Muscle layer of colon (tissue), 2 donors: ENCODE data around the gene RAD51B.
"Not testable (repeated sequence)": the region's sequence is repeated elsewhere in the genome, so short reads cannot be mapped to it uniquely, and the experiment has no call there.

Source experiments
- H3K27ac ChIP-seq: one replicate; pipeline ENCODE4 v1.7.0; 2013; ENCODE audit warnings: low read depth, mild to moderate bottlenecking, low read length, moderate library complexity
- H3K27me3 ChIP-seq, 2 donors: one replicate each; pipeline ENCODE4 v1.7.0; 2013; ENCODE audit warnings: low read length in 2 of 2, mild to moderate bottlenecking in 2 of 2; ENCODE audit not compliant: insufficient read depth in 2 of 2, control insufficient read depth in 1 of 2
- H3K36me3 ChIP-seq: one replicate; pipeline ENCODE4 v1.7.0; 2013; ENCODE audit warnings: mild to moderate bottlenecking, low read length; ENCODE audit not compliant: insufficient read depth
- H3K4me1 ChIP-seq: one replicate; pipeline ENCODE4 v1.7.0; 2013; ENCODE audit warnings: mild to moderate bottlenecking, low read length; ENCODE audit not compliant: insufficient read depth
- H3K4me3 ChIP-seq, 2 donors: one replicate each; pipeline ENCODE4 v1.7.0; 2013; ENCODE audit warnings: low read length in 2 of 2, low read depth in 1 of 2, mild to moderate bottlenecking in 1 of 2, moderate library complexity in 1 of 2
- H3K9ac ChIP-seq: one replicate; pipeline ENCODE4 v1.7.0; 2013; ENCODE audit warnings: low read length
- H3K9me3 ChIP-seq: one replicate; pipeline ENCODE4 v1.7.0; 2013; ENCODE audit warnings: mild to moderate bottlenecking, low read length
- donor health status: abdominal sarcoma.
- donor health status: Adenocarcinoma of cecum.

The RAD51B gene

GRCh38 chr14:68174446-68174845 is 354.9 kb downstream of the RAD51B start:
- H3K9ac ChIP-seq = no peak overlapping the region
- H3K27ac ChIP-seq = peak overlapping the region; percentile 65
- no peaks in the 10 kb centered on the region for H3K27me3 ChIP-seq
- no peaks in the 10 kb centered on the region for H3K9me3 ChIP-seq
- H3K36me3 ChIP-seq = no peaks in the 10 kb centered on the region
- H3K4me3 ChIP-seq = no peak overlapping the region
- peaks cover 72% of the 10 kb centered on the region for H3K4me1 ChIP-seq

DNA sequence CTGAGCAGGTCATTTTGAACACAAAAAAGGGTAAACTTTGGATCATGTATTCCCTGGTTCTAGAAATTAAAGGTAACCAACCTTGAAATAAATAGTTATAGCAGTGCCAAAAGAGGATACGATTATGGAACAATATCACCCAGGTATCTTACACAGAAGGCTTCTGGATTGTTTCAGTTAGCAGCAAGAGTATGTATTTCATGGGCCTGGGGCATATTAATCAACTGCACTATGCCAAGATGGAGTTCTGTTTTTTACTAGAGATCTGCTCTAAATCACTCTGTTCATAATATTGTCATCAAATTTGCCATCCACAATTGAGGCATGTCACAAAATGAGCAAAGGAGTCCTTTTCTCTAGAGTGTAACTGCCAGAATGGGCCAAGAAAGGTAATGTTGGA is 357.1 kb downstream of the RAD51B start:
- no peak overlapping the region for H3K27ac ChIP-seq
- peaks cover 78% of the 10 kb centered on the region for H3K4me1 ChIP-seq
- H3K4me3 ChIP-seq = no peak overlapping the region
- H3K9ac ChIP-seq = no peak overlapping the region
- no peaks in the 10 kb centered on the region for H3K27me3 ChIP-seq
- H3K36me3 ChIP-seq = no peaks in the 10 kb centered on the region
- no peaks in the 10 kb centered on the region for H3K9me3 ChIP-seq

DNA sequence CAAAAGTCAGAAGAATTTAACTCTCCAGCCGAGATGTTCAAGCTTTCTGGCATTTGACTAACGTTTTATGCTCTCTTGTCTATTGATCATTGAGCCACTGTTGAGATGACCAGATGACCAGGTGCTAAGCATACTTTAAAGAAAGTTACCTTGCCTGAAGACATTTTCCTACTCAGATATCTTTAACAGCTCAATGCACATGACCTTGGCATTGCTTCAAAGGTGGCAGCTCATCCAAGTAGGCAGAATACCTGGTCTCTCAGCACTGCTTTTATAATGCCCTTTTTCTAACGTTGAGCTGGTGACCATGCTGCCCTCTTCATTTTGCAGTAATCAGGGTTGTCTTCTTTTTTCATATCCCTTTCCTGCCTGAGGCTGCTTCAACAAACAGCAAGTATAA is 358.1 kb downstream of the RAD51B start:
- Histone ChIP-seq H3K9ac (no peak overlapping the region), H3K27me3 (no peaks in the 10 kb centered on the region), H3K4me1 (peaks cover 78% of the 10 kb centered on the region), H3K9me3 (no peaks in the 10 kb centered on the region), H3K27ac (no peak overlapping the region), H3K36me3 (no peaks in the 10 kb centered on the region), H3K4me3 (no peak overlapping the region)

DNA sequence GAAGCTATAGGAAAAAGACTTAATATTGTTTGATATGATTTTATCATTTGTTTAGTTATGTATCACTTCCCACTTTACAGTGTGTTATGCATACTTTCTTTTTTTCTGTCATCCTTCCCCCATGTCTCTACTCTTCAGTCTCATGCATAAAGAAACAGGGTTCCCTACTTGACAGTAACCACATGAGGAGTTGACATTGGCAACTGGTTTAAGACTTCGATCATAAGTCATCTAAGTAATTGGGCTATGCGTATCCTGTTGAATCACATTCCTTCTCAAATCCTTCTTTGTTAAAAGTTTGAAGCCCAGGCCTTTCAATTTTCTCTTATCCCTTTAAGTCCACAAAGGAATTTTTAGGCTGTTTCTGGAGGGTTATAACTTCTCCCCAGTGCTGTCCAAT is 358.7 kb downstream of the RAD51B start:
- Histone ChIP-seq H3K36me3 (no peaks in the 10 kb centered on the region), H3K9ac (no peak overlapping the region), H3K27ac (peak overlapping the region; percentile 37), H3K4me3 (no peak overlapping the region), H3K9me3 (no peaks in the 10 kb centered on the region), H3K27me3 (no peaks in the 10 kb centered on the region), H3K4me1 (peaks cover 73% of the 10 kb centered on the region)

DNA sequence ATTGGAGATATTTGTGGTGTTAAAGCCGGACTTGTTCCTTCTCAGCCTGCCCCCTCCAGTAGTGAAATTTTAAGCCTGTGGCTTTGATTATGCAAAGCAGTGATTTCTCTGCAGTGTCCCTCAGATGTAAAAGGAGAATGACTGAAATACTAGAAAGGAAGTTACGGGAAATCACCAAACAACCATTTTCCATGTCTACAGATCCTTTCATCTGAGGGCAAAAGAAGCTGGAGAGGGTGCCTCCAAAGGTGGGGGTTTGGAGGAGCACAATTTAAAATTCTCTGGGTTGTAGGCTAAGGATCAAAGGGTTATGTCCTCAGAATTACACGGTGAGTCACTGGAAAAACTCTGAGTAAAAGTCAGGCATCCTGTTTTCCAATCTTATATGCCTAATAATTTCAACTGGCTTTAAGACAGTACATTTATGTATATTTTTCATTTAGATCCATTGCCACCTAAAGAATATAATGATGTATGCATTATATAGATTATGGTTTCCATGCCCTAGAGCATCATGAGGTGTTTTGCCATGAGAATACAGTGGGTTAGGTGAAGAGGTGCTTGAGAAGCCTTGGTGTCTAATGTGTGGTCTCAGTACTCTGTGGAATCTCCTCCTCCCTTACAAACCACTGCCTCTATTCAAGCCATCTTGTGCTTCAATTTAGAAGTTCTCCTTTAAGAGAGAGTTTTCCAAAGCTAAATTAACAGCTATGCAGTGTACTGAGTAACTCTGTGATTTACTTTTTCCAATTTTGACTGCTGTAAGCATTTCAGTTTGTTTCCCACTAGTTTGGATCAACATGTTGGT is 362.1 kb downstream of the RAD51B start:
- Histone ChIP-seq H3K36me3 (no peaks in the 10 kb centered on the region), H3K27ac (no peak overlapping the region), H3K4me3 (no peak overlapping the region), H3K27me3 (no peaks in the 10 kb centered on the region), H3K9me3 (no peaks in the 10 kb centered on the region), H3K4me1 (peaks cover 45% of the 10 kb centered on the region), H3K9ac (no peak overlapping the region)

DNA sequence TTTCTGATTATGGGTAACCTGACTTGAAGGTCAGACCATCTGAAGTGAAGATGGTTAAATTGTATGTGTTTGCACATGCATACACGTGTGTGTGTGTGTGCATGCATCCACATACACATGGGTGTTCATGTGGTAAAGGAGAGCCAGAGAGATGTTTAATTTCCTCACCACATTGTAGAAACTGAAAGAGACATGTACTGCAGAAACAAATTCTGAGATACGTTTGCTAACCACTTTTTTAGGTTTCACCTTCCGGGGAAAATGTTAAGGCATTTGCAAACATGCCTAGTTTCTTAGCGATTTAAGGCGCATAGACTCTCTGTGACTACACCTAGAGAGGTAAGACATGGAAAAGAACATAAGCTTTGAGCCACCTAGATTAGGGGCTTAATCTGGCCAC is 362.9 kb downstream of the RAD51B start:
- Histone ChIP-seq H3K9ac (no peak overlapping the region), H3K4me3 (no peak overlapping the region), H3K9me3 (peaks cover 3% of the 10 kb centered on the region), H3K27ac (no peak overlapping the region), H3K27me3 (no peaks in the 10 kb centered on the region), H3K36me3 (no peaks in the 10 kb centered on the region), H3K4me1 (peaks cover 38% of the 10 kb centered on the region)

DNA sequence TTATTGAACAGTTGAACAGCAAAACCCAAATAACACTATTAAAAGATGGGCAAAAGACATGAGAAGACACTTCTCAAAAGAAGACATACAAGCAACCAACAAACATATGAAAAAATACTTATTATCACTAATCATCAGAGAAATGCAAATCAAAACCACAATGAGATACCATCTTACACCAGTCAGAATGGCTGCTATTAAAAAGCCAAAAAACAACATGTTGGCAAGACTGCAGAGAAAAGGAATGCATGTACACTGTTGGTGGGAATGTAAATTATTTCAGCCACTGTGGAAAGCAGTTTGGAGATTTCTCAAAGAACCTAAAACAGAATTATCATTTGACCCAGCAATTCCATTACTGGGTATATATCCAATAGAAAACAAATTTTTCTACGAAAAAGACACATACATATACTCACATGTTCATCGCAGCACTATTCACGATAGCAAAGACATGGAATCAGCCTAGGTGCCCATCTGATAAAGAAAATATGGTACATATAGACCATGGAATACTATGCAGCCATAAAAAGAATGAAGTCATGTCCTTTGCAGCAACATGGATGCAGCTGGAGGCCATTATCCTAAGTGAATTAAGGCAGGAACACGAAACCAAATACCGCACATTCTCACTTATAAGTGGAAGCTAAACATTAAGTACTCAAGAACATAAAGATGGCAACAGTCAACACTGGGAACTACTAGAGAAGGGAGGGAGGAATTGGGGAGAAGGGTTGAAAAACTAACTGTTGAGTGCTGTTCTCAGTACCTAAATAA is 367.1 kb downstream of the RAD51B start:
- H3K4me1 ChIP-seq = peaks cover 19% of the 10 kb centered on the region
- H3K27ac ChIP-seq, H3K36me3 ChIP-seq, H3K9ac ChIP-seq, H3K9me3 ChIP-seq, H3K27me3 ChIP-seq, H3K4me3 ChIP-seq: not testable (repeated sequence)

DNA sequence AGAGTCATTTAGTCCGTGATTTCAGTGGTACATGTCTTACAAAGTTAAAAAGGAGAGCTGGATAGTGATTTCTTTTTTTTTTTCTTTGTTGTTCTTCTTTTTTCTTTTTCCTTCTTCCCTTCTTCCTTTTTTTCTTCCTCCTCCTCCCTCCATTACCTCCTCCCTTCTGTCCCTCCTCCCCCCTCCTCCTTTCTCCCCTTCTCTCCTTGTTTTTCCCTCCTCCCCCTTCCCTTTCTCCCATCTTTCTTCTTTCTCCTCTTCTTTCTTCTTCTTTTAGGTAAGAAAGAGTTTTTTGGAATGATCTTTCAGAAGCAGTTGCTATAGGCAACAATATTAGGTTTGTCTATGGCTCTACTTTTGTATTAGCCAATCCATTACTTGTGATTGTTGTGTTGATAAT is 368.6 kb downstream of the RAD51B start:
- Histone ChIP-seq H3K27me3 (no peaks in the 10 kb centered on the region), H3K9me3 (peaks cover 3% of the 10 kb centered on the region), H3K9ac (no peak overlapping the region), H3K4me1 (peaks cover 22% of the 10 kb centered on the region), H3K4me3 (no peak overlapping the region), H3K36me3 (no peaks in the 10 kb centered on the region), H3K27ac (no peak overlapping the region)

GRCh38 chr14:68190032-68190431 is 370.5 kb downstream of the RAD51B start:
- H3K4me1 ChIP-seq = peaks cover 32% of the 10 kb centered on the region
- no peaks in the 10 kb centered on the region for H3K27me3 ChIP-seq
- H3K9me3 ChIP-seq = peaks cover 3% of the 10 kb centered on the region
- no peaks in the 10 kb centered on the region for H3K36me3 ChIP-seq
- no peak overlapping the region for H3K4me3 ChIP-seq
- no peak overlapping the region for H3K27ac ChIP-seq
- no peak overlapping the region for H3K9ac ChIP-seq

GRCh38 chr14:68191567-68192321 is 372.2 kb downstream of the RAD51B start:
- Histone ChIP-seq H3K27ac (peak overlapping the region; percentile 74), H3K9ac (no peak overlapping the region), H3K4me1 (peaks cover 32% of the 10 kb centered on the region), H3K4me3 (no peak overlapping the region), H3K9me3 (peaks cover 3% of the 10 kb centered on the region), H3K27me3 (no peaks in the 10 kb centered on the region), H3K36me3 (no peaks in the 10 kb centered on the region)

GRCh38 chr14:68192935-68193334 is 373.4 kb downstream of the RAD51B start:
- Histone ChIP-seq H3K27me3 (no peaks in the 10 kb centered on the region), H3K36me3 (no peaks in the 10 kb centered on the region), H3K27ac (peak overlapping the region; percentile 74), H3K9me3 (no peaks in the 10 kb centered on the region), H3K9ac (no peak overlapping the region), H3K4me1 (peaks cover 36% of the 10 kb centered on the region), H3K4me3 (no peak overlapping the region)
